A204.1 (cell line): ENCODE results near the gene LEP.

Experiments used
- FAIRE-seq: peaks from 2 replicates; lab custom pipeline; 2012; peaks lifted over from hg19 to GRCh38; lab: Jason Lieb, UNC

The LEP gene

DNA sequence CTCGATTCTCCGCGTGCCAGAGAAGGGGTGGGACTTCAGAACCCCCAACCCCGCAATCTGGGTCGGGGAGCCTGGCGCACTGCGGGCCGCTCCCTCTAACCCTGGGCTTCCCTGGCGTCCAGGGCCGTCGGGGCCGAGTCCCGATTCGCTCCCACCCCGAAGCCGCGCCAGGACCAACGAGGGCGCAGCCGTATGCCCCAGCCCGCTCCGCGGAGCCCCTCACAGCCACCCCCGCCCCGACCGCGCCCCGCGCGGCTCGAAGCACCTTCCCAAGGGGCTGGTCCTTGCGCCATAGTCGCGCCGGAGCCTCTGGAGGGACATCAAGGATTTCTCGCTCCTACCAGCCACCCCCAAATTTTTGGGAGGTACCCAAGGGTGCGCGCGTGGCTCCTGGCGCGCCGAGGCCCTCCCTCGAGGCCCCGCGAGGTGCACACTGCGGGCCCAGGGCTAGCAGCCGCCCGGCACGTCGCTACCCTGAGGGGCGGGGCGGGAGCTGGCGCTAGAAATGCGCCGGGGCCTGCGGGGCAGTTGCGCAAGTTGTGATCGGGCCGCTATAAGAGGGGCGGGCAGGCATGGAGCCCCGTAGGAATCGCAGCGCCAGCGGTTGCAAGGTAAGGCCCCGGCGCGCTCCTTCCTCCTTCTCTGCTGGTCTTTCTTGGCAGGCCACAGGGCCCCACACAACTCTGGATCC lies at the start of gene LEP:
Gene LEP (plus strand): TSS at position 583 of the 691 bp plus-strand sequence. CDS start 10,741 bp downstream, outside the sequence.
- FAIRE-seq: no peak

- no peak for FAIRE-seq
Observed at GRCh38 chr7:128192497-128193142, 48.5 kb upstream of the LEP start.

- FAIRE-seq: no peak
Observed at GRCh38 chr7:128194533-128195282, 46.4 kb upstream of the LEP start.

- FAIRE-seq: no peak
Observed at GRCh38 chr7:128197589-128197988, 43.5 kb upstream of the LEP start.

- no peak for FAIRE-seq
Observed at GRCh38 chr7:128197989-128198580, 43.0 kb upstream of the LEP start.

DNA sequence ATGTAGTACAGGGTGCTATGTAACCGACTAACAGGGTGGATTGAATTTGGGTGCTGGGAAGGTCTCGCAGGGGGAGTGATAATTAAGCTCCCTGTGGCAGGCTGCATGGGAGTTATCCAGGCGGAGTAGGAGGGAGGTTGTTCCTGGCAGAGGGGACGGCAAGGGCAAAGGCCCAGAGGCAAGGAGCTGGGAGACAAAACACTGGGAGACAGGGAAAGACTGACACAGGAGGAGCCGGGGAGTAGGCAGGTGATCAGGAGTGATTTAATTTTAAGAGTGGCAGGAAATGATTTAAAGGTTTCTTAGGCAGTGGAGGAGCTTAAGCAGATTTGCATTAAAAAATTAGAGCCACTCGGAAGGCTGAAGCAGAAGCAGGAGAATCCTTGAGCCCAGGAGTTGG lies 40.7 kb upstream of the LEP start:
- no peak for FAIRE-seq

DNA sequence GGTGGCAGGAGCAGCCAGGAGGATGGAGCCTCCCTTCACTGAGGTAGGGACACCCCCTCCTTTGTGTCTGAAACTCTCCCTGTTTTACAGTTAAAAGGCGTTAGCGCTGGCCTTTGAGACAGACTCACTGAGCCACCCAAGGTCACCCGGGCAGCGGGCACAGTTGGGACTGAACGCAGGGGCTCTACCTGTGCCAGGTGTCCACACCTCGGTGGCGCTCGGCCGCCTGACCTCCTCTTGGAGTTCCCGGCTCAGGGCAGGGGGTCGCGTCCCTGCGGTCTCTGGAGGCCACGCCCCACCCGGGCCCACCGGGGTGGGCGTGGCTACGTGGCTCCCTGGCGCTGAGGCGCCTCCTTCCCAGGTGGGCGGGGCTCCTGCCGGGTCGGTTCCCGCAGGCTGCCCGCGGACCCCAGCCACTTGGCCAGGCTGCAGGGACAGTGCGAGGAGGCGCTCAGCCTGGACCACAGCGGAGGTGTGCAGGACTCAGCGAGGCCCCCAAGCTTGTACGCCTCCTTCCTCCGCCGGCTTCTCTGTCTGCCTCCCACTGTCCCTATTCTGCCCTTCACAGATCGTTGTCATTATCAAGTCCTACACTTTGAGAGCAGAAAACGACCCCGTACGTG lies 39.9 kb upstream of the LEP start:
- no peak for FAIRE-seq

DNA sequence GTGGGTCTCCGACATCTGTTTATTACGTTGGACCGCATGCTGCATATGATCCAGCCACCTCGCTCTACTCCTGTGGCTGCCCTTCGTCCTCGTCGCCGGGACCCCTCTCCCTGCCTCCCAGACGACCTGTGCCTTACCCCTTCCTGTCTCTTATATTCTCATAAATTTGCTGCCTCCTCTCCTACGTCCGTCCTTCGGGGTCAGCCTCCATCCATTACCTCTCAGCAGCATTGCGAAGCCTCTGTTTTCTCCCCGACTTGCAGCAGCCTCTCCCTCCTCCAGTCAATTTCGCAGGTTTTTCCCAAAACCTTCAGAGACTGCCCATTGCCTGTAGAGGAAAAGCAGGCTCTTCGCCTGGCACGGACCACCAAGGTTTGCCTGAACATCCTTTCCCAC lies 39.4 kb upstream of the LEP start:
- no peak for FAIRE-seq

DNA sequence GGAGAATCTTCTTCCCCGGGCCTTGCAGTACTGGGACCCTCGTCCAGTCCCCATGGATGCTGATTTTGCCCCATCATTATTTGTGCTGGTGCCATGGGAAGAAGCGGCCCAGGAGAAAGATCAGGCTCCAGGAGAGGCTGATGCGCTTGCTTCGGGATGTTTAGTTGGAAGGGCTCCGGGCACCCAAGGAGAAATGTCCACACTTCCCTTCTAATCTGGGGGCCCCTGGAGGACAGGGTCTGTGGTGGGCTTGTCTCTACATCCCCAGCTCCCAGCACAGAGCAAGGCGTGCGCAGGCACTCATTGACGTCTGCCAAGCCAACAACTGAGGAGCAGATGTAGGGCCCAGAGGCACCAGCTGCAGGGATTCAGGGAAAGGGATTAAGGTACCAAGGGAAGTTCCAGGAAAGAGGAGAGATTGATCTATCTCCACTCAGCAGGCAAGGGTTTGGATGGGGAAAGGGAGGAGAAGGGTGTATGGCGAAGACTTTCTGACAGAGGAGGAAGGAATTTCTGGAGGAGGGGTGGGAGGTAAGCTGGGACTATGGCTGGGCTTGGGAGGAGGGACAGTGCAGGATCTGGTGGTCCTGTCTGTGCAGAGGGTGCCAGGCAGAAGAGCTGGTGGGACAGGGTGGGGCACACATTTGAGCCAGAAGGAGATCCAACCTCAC lies 38.7 kb upstream of the LEP start:
- FAIRE-seq: no peak

GRCh38 chr7:128203047-128203491 lies 38.0 kb upstream of the LEP start:
- no peak for FAIRE-seq

GRCh38 chr7:128203710-128204214 lies 37.3 kb upstream of the LEP start:
- no peak for FAIRE-seq

- FAIRE-seq: no peak
Observed at GRCh38 chr7:128204455-128204854, 36.6 kb upstream of the LEP start.

DNA sequence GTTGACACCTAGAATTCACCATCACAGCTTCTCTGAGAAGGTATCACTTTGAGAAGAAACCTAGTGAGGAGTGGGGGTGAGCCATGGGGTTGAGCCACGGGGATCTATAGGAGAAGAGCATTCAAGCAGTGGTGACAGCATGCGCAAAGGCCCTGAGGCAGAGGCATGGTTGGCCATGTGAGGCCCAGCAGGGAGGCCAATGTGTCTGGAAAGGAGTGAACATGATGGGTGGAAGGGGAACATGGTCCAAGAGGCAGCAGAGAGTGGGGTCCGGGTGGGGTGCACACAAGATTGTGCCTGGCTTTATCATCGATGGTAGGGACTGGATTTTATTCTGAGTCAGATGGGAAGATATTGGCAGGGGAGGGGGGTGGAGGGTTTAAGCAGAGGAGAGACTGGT lies 36.0 kb upstream of the LEP start:
- no peak for FAIRE-seq

- FAIRE-seq: no peak
Observed at GRCh38 chr7:128206017-128206746, 34.9 kb upstream of the LEP start.

DNA sequence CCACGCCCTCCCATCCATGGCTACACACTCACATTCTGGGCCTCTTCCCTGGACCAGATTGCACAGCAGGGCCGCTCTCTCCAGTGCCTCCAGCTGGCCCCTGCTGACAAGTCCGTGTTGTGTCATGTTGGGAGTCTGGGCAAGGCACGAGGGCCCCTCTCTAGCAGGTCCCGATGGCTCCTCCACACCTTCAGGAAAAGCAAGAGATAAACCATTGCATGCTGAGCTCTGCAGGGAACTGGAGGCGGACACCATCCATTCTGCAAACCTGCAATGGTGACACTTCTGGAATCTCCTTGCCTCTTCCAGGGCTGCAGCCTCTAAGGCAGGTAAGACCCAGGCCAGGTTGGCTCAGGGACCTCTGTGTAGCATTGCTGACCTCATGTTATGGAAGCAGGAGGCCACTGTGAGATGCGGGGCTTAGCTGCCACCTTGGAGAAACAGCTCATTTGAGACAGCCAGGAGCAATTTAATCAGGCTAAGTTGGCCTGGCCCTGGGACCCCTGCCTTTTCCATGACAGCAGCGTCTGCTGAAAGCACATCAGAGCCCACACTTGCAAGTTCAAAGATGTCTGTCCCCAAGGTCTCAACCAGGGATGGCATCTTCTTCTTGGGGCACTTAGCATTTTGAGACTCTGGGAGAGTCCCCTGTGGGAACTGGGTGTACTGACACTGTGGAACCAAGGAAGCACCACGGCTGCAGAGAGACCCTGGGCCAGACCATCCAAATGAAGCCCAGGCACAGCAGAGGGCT lies 34.2 kb upstream of the LEP start:
- no peak for FAIRE-seq

DNA sequence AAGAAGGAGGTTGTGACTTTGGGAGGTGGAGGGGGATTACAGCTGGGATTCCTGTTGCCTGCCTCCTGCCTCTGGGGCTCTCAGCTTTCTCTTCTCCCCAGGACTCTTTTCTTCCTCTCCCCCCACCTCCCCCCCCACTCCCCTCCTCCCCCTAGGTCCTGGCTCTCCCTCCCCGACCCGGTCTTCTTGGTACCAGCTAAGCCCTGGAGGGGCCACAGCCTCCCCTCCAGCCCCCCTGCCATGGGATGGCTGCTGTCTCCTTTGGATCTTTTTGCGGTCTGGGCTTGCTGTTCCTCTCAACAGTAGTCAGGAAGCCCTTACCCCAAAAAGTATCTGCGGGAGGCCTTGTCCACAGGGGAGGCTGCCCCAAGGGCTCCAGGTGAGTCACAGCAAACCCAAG lies 33.5 kb upstream of the LEP start:
- no peak for FAIRE-seq

DNA sequence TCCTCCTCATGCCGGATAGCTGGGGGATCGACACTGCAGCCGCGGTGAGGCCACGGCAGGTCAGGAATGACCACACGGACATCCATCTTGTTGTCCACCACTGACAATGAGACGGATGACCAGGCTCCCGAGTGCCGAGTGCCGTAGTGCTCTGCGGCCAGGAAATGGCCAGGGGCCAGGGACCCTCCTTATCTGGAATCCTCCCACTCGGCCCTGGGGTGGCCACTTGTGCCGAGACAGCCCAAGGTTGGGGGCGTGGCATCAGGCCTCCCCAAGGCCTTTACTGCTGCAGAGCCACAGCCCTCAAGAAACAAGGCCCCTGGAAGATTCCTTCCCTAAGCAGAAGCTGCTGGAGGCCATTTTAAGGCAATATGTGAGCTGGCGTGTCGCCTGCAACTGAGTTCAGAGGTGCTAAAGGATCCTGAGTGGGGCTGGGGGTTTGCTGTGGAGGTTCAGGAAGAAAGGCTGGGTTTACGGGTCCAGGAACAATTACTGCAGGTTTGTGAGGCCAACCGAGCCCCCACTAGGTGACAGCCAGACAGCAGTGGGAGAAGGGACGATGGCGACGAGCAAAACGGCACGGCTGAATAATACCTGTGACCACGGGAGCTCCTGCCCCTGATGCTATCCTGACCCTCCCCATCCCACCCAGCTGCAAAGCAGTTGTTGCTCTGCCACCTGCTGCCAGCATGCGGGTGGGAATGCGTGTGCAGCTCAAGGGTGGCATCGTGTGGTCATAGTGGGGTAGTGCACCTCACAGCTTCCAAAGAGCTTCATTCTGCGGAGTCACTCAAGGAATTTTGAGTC lies 31.6 kb upstream of the LEP start:
- FAIRE-seq: peak; percentile 67

DNA sequence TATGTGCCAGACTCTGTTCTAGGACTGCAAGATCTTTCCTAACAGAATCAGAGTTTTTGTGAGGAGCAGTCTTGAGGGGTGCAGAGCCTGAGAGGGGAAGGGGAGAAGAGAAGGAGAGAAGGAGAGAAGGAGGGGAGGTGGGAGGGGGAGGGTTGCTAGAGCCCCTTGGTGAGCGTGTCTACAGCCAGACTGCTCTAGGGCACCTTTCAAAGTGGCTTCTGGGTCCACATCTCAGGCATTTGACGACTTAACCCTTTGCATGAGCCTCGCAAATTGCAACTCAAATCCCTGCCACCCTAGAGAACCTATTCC lies 31.1 kb upstream of the LEP start:
- FAIRE-seq: no peak
